Tibial artery (tissue), 4 donors: ENCODE measurements around the gene KSR1.

ENCODE experiments used
- DNase-seq, 2 donors: peaks; one replicate each; pipeline ENCODE4 v3.0.0-alpha.2; 2019
- H3K27ac ChIP-seq, 2 donors: fragments of 200-600 bp; sonication (generic) in 1 of 2; 1 replicate in 1 of 2; 2 replicates in 1 of 2; pipeline ENCODE4 v1.5.1; 2018 to 2019; ENCODE audit warnings: mild to moderate bottlenecking in 1 of 2
- H3K27me3 ChIP-seq, 2 donors: fragments of 200-600 bp; sonication (generic) in 1 of 2; one replicate each; pipeline versions ENCODE4 v1.5.1 to v1.6.0; 2016 to 2019
- H3K36me3 ChIP-seq, 3 donors: fragments of 200-600 bp; sonication (generic) in 2 of 3; one replicate each; pipeline ENCODE4 v1.5.1; 2016 to 2019; ENCODE audit warnings: mild to moderate bottlenecking in 2 of 3
- H3K4me1 ChIP-seq, 4 donors: fragments of 200-600 bp; sonication (generic) in 2 of 4; 1 replicate in 3 of 4; 2 replicates in 1 of 4; pipeline ENCODE4 v1.5.1; 2016 to 2019
- H3K4me3 ChIP-seq, 2 donors: fragments of 200-600 bp; sonication (generic) in 1 of 2; 1 replicate in 1 of 2; 2 replicates in 1 of 2; pipeline ENCODE4 v1.5.1; 2018 to 2019; ENCODE audit warnings: mild to moderate bottlenecking in 2 of 2
- H3K9me3 ChIP-seq, 3 donors: fragments of 200-600 bp; sonication (generic) in 1 of 3; one replicate each; pipeline ENCODE4 v1.5.1; 2016 to 2019
- intact Hi-C: fragments of 100-400 bp; cut with DNase I; formaldehyde crosslinking; loops from one replicate; pipeline ENCODE4 v1.15.0; 2023; ENCODE audit warnings: low total_unique reads
- TF ChIP-seq, protein P1 (sequence below), 2 experiments: fragments of 200-600 bp in 1 of 2; fragments of 450-650 bp in 1 of 2; IDR thresholded peaks; one replicate each; pipeline ENCODE4 v1.5.1; 2017 to 2019; ENCODE audit warnings: antibody characterized with exemption in 2 of 2, mild to moderate bottlenecking in 1 of 2, moderate library complexity in 1 of 2

KSR1 gene

DNA sequence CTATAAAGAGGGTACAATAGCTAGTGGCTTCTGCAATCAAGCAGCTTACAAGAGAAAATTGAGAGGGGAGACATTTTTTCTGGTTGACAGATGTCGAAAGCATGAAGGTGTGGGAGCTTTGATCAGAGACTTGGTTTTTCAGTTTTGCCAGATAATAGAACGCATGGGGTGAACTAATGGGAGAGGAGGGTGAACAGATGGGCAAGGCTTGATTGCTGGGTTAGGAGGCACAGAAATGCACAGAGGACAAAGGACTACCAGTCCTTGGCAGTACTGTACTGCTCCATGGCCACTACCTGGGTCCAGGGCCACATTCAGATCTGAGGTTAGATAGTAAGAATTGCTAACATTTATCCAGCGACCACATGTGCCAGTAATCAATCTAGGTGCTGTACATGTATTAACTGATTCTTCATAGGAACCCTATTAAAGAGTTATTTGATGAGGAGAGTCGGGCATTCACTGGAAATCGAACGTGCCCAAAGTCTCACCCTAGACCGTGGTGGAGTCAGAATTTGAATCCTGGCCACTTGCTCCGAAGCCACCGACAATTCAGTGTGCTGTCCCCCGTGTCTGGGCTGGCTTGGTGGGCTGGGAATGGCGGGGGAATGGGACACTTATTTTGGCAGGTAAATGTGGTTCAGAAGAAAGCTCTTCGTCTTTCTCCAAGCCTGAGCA lies 873 bp upstream of the KSR1 start:
- Histone ChIP-seq H3K27ac (peak overlapping the region; percentile 87 to 95), H3K4me3 (peak overlapping the region; percentile 83 to 95), H3K27me3 (no peaks in the 10 kb centered on the region), H3K9me3 (no peaks in the 10 kb centered on the region), H3K4me1 (peaks cover 0 to 24% (median 18%) of the 10 kb centered on the region in 4 donors), H3K36me3 (no peaks in the 10 kb centered on the region)
- intact Hi-C loops = loop anchor here (5.0 to 10.0 kb wide), 3 partner anchors 37 to 139 kb away; no protein-coding TSS in a partner anchor
- TF ChIP-seq, protein P1, sequence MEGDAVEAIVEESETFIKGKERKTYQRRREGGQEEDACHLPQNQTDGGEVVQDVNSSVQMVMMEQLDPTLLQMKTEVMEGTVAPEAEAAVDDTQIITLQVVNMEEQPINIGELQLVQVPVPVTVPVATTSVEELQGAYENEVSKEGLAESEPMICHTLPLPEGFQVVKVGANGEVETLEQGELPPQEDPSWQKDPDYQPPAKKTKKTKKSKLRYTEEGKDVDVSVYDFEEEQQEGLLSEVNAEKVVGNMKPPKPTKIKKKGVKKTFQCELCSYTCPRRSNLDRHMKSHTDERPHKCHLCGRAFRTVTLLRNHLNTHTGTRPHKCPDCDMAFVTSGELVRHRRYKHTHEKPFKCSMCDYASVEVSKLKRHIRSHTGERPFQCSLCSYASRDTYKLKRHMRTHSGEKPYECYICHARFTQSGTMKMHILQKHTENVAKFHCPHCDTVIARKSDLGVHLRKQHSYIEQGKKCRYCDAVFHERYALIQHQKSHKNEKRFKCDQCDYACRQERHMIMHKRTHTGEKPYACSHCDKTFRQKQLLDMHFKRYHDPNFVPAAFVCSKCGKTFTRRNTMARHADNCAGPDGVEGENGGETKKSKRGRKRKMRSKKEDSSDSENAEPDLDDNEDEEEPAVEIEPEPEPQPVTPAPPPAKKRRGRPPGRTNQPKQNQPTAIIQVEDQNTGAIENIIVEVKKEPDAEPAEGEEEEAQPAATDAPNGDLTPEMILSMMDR (IDR thresholded peaks at IDR 0.05) = no peak
- no peak for DNase-seq

DNA sequence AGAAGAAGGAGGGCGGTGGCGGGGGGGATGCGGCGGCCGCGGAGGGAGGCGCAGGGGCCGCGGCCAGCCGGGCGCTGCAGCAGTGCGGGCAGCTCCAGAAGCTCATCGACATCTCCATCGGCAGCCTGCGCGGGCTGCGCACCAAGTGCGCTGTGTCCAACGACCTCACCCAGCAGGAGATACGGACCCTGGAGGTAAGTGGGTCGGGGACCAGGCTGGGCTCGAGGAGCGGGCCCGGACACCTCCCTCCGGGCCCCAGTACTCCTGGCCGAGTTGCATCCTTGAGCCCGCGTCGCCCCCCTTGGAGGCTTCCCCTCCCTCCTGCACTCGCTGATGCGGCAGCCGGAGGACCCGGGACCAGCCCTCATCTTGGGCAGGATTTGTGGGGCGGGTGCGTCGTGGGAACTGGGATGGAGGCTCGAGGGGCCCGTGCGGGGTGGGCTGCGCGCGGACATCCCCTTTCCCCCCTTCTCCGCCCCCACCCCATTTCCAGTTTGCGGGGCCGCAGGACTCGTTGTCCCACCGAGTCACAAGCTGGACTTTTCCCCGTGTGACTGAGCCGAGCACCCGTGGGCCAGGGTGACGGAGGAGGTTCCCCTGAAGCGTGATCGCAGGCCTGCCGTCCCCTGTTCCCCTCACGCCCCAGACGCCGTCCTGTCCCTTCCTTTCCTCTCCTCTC lies 572 bp downstream of the KSR1 start:
- no peaks in the 10 kb centered on the region for H3K36me3 ChIP-seq
- H3K27me3 ChIP-seq = no peaks in the 10 kb centered on the region
- TF ChIP-seq, protein P1 (IDR thresholded peaks at IDR 0.05) = no peak
- DNase-seq = peak in 1 of 2 donors; percentile 71
- peak overlapping the region; percentile 83 to 95 for H3K4me3 ChIP-seq
- H3K4me1 ChIP-seq = peaks cover 0 to 25% (median 18%) of the 10 kb centered on the region in 4 donors
- intact Hi-C loops = loop anchor here (5.0 to 10.0 kb wide), 3 partner anchors 35 to 138 kb away; no protein-coding TSS in a partner anchor
- peak overlapping the region; percentile 87 to 95 for H3K27ac ChIP-seq
- no peaks in the 10 kb centered on the region for H3K9me3 ChIP-seq

DNA sequence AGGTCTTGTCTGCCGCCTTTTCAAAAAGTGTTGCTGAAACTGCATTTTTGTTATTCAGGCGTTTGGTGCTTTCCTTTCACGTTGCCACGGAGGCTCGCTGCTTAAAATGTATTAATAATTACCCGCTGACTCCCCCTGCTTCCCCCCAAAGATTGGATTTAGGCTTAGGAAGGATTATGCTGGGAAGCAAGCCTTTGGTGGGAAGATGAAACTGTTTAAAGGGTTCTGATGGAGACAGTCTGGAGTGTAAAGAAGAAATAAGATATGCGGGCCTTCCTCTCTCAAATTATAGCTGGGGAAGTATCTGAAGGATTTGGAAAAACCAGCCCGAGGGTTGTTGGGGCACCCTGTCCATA lies 1.1 kb downstream of the KSR1 start:
- Histone ChIP-seq H3K4me1 (peaks cover 0 to 25% (median 18%) of the 10 kb centered on the region in 4 donors), H3K9me3 (no peaks in the 10 kb centered on the region), H3K36me3 (no peaks in the 10 kb centered on the region), H3K27ac (peak overlapping the region; percentile 87 to 95), H3K4me3 (peak overlapping the region; percentile 83 to 95), H3K27me3 (no peaks in the 10 kb centered on the region)
- no peak for DNase-seq
- TF ChIP-seq, protein P1 (IDR thresholded peaks at IDR 0.05) = no peak
- intact Hi-C loops = loop anchor here (5.0 to 10.0 kb wide), 3 partner anchors 35 to 137 kb away; no protein-coding TSS in a partner anchor

DNA sequence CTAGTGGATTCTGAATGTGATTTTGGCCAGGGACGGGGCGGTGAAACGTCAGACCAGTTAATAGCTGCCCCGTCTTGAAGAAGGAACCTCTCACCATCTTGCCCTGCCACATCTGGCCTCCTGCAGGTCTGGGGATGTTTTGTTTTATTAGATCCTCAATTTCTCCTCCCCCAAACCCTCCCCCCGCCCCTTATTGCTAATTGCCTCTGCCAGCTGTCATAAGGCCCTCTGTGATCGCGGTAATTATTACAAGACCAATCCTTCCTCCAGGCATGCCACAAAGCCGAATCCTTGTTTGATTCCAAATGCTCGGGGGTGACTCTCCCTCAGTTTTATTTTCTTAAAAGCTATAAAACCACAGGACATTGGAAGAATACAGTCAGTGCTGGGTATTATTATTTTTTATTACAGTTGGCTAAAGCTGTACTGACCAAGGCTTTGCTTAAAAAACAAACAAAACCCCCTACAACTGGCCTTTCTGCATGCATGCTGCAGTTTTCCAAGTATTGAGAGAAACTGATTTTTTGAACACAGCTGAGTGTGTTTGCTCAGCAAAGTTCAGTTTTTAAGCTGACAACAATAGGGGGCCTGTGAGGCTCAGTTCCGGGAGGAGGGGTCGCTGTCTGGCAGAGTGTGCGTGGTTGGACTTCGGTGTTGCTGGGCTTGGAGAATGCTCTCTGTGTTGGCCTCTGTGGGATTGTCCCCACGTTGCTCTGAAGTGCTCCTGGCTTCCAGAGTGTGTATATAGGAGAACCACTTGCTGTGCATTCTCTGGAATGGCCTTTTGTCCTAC lies 1.7 kb downstream of the KSR1 start:
- H3K27ac ChIP-seq = peak overlapping the region; percentile 87 to 95
- peaks cover 0 to 25% (median 18%) of the 10 kb centered on the region in 4 donors for H3K4me1 ChIP-seq
- H3K36me3 ChIP-seq = no peaks in the 10 kb centered on the region
- TF ChIP-seq, protein P1 (IDR thresholded peaks at IDR 0.05) = no peak
- intact Hi-C loops = loop anchor here (5.0 to 10.0 kb wide), 3 partner anchors 34 to 137 kb away; no protein-coding TSS in a partner anchor
- peak overlapping the region; percentile 83 to 95 for H3K4me3 ChIP-seq
- H3K9me3 ChIP-seq = no peaks in the 10 kb centered on the region
- H3K27me3 ChIP-seq = no peaks in the 10 kb centered on the region
- DNase-seq = no peak

DNA sequence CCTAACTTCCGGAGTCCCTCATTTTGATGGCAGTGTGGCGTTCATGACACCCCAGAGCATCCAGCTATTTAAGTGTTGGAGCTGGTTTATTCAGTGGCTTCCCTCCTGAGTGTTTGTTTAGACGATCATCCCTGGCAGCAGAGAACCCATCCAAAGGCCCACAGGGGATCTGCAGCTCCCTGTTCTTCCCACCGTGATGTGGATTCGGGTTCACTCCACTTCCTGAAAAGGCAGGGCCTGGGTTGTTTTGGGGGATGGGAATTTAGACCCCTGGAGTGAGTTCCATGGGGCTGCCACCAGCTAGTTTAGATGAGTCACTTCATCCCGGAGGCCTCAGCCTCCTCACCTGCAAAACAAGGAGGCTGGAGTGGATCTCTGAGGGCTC lies 2.3 kb downstream of the KSR1 start:
- TF ChIP-seq, protein P1 (IDR thresholded peaks at IDR 0.05) = no peak
- Histone ChIP-seq H3K27ac (no peak overlapping the region), H3K9me3 (no peaks in the 10 kb centered on the region), H3K4me3 (no peak overlapping the region), H3K27me3 (no peaks in the 10 kb centered on the region), H3K4me1 (peaks cover 0 to 25% (median 18%) of the 10 kb centered on the region in 4 donors), H3K36me3 (no peaks in the 10 kb centered on the region)
- intact Hi-C loops = loop anchor here (5.0 to 10.0 kb wide), 3 partner anchors 34 to 136 kb away; no protein-coding TSS in a partner anchor
- DNase-seq = no peak
